ENCODE data around the gene THTPA.

THTPA gene
- total RNA-seq, result 7.0 to 7.1 reads per million in 2 experiments

- DNase-seq (ENCODE audit: low read depth), result peak; percentile 92
These were observed at the start of gene THTPA for GRCh38 chr14:23555882-23556699. Gene THTPA (plus strand): TSS chr14:23556271. CDS start chr14:23556758, 487 bp downstream.

GRCh38 chr14:23512156-23512555, 43.9 kb upstream of the THTPA start:
- DNase-seq (ENCODE audit: low read depth), result no peak

- DNase-seq (ENCODE audit: low read depth), result no peak
These were observed 42.9 kb upstream of the THTPA start for GRCh38 chr14:23513005-23513817.

GRCh38 chr14:23513818-23514643, 42.0 kb upstream of the THTPA start:
- DNase-seq (ENCODE audit: low read depth), result no peak

- DNase-seq (ENCODE audit: low read depth), result no peak
These were observed 41.5 kb upstream of the THTPA start for GRCh38 chr14:23514644-23514957.

- DNase-seq (ENCODE audit: low read depth), result no peak
These were observed 38.3 kb upstream of the THTPA start for GRCh38 chr14:23517650-23518326.

GRCh38 chr14:23518709-23519108, 37.4 kb upstream of the THTPA start:
- DNase-seq (ENCODE audit: low read depth), result no peak

- no peak for DNase-seq (ENCODE audit: low read depth)
These were observed 35.1 kb upstream of the THTPA start for GRCh38 chr14:23520899-23521533.

- no peak for DNase-seq (ENCODE audit: low read depth)
These were observed 34.1 kb upstream of the THTPA start for GRCh38 chr14:23521785-23522640.

GRCh38 chr14:23522643-23523198, 33.4 kb upstream of the THTPA start:
- no peak for DNase-seq (ENCODE audit: low read depth)

- no peak for DNase-seq (ENCODE audit: low read depth)
These were observed 32.6 kb upstream of the THTPA start for GRCh38 chr14:23523229-23524016.

GRCh38 chr14:23524954-23525353, 31.1 kb upstream of the THTPA start:
- DNase-seq (ENCODE audit: low read depth), result no peak

- DNase-seq (ENCODE audit: low read depth), result no peak
These were observed 30.5 kb upstream of the THTPA start for GRCh38 chr14:23525611-23526010.

- no peak for DNase-seq (ENCODE audit: low read depth)
These were observed 27.5 kb upstream of the THTPA start for GRCh38 chr14:23528555-23528954.

- no peak for DNase-seq (ENCODE audit: low read depth)
These were observed 27.1 kb upstream of the THTPA start for GRCh38 chr14:23529016-23529415.

- no peak for DNase-seq (ENCODE audit: low read depth)
These were observed 25.6 kb upstream of the THTPA start for GRCh38 chr14:23530375-23531055.

- DNase-seq (ENCODE audit: low read depth), result no peak
These were observed 24.7 kb upstream of the THTPA start for GRCh38 chr14:23531391-23531790.

- no peak for DNase-seq (ENCODE audit: low read depth)
These were observed 23.4 kb upstream of the THTPA start for GRCh38 chr14:23532658-23533057.
